Measurements from ENCODE around the gene CNTNAP2. TPM values are rescaled to one million over a fixed set of nuclear protein-coding genes. Genes with fewer than 3 reads are reported as not detected.

CNTNAP2 gene
- total and polyA plus RNA-seq, 11 donors, result 0.01 to 2.6 (median 0.31) TPM; not detected in 3

GRCh38 chr7:146129296-146129695, 12.7 kb downstream of the CNTNAP2 start:
- TF ChIP-seq CTCF (IDR thresholded peaks at IDR 0.05), result no peak
- no peak for TF ChIP-seq POLR2A (IDR thresholded peaks at IDR 0.05)
- Histone ChIP-seq H3K27ac (no peak overlapping the region), H3K4me3 (no peak overlapping the region), H3K9me3 (peaks cover 0 to 5% (median 0%) of the 10 kb centered on the region in 12 donors), H3K36me3 (no peaks in the 10 kb centered on the region), H3K4me1 (no peaks in the 10 kb centered on the region), H3K27me3 (no peaks in the 10 kb centered on the region)
- DNase-seq (no peak), ATAC-seq (no peak)
- 13 to 28% (median 25%) methylated on average over 1 of the region's 1 CpG for WGBS, 4 donors
- intact Hi-C loops (cut with DNase I), result no loop called here

- Histone ChIP-seq H3K4me1 (no peaks in the 10 kb centered on the region), H3K4me3 (no peak overlapping the region), H3K27ac (no peak overlapping the region), H3K9me3 (peaks cover 0 to 5% (median 0%) of the 10 kb centered on the region in 12 donors), H3K36me3 (no peaks in the 10 kb centered on the region), H3K27me3 (no peaks in the 10 kb centered on the region)
- no peak for DNase-seq
- no peak for ATAC-seq
- TF ChIP-seq POLR2A (IDR thresholded peaks at IDR 0.05) (no peak), CTCF (IDR thresholded peaks at IDR 0.05) (no peak)
- intact Hi-C loops (cut with DNase I), result no loop called here
- WGBS, 4 donors, result 90 to 94% (median 93%) methylated on average over 9 of the region's 9 CpGs
These were observed 13.4 kb downstream of the CNTNAP2 start for GRCh38 chr7:146129997-146130396.

DNA sequence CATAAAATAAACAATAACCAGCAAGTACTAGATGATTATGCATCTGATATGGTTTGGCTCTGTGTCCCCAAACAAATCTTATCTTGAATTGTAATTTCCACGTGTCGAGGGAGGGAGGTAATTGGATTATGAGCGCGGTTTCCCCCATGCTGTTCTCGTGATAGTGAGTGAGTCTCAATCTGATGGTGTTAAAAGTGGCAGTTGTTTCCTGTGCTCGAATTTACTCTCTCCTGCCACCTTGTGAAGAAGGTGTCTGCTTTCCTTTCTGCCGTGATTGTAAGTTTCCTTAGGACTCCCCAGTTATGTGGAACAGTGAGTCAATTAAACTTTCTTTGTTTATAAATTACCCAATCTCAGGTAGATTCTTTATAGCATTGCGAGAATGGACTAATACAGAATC, 15.1 kb downstream of the CNTNAP2 start:
- DNase-seq, result no peak

DNA sequence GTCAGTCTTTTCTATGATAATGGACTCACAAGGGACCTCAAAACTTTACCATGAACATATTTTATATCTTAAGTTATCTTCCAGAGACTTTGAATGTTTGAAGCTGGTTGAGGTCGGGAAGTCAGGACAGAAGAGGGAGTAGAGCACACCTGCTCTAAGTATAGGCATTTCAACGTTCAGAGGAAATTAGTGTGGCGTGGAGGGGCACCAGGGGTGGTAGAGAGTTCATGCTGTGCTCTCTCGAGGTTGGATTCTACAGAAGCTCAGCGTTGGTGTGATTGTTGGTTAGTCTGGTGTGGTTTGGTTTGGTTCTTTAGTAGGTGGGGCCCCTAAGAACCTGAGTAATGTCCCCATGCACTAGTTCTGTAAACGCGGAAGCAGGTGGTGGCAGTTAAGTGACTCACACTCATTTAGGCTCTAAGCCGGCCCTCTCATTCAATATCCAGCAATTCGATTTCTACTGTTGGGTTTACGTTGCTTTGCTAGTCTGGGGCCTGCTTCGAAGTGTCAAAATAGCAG, 19.8 kb downstream of the CNTNAP2 start:
- Histone ChIP-seq H3K4me3 (no peak overlapping the region), H3K36me3 (no peaks in the 10 kb centered on the region), H3K27me3 (no peaks in the 10 kb centered on the region), H3K27ac (no peak overlapping the region), H3K9me3 (peaks cover 0 to 5% (median 0%) of the 10 kb centered on the region in 12 donors), H3K4me1 (no peaks in the 10 kb centered on the region)
- no peak for ATAC-seq
- no peak for DNase-seq
- intact Hi-C loops (cut with DNase I), result no loop called here
- TF ChIP-seq CTCF (IDR thresholded peaks at IDR 0.05), result no peak
- no peak for TF ChIP-seq POLR2A (IDR thresholded peaks at IDR 0.05)
- WGBS, 4 donors, result 71 to 75% (median 72%) methylated on average over 11 of the region's 11 CpGs

More for the DNA sequence above, 15.1 kb downstream of the CNTNAP2 start:
- WGBS, 4 donors, result 52 to 63% (median 61%) methylated on average over 8 of the region's 8 CpGs
- TF ChIP-seq CTCF (IDR thresholded peaks at IDR 0.05) (no peak), POLR2A (IDR thresholded peaks at IDR 0.05) (no peak)
- Histone ChIP-seq H3K4me3 (no peak overlapping the region), H3K27ac (no peak overlapping the region), H3K4me1 (no peaks in the 10 kb centered on the region), H3K9me3 (peaks cover 0 to 5% (median 0%) of the 10 kb centered on the region in 12 donors), H3K36me3 (no peaks in the 10 kb centered on the region), H3K27me3 (no peaks in the 10 kb centered on the region)
- ATAC-seq, result no peak
- intact Hi-C loops (cut with DNase I), result no loop called here

All from heart left ventricle (tissue), 16 donors.